Upper lobe of right lung (tissue), 1 donor: Measurements from ENCODE around the gene XKR7. TPM values are rescaled to one million over a fixed set of nuclear protein-coding genes. Genes with fewer than 3 reads are reported as not detected.

Source experiments
- ATAC-seq: fragments of 200-7000 bp; cut with Tn5 transposase; one replicate; pipeline ENCODE4 v1.9.1; 2020; ENCODE audit warnings: mild to moderate bottlenecking, moderate library complexity
- DNase-seq: peaks from one replicate; pipeline ENCODE4 v3.0.0-alpha.2; 2020
- H3K27ac ChIP-seq: fragments of 200-600 bp; one replicate; pipeline ENCODE4 v1.8.0; 2022
- H3K27me3 ChIP-seq: fragments of 200-600 bp; one replicate; pipeline ENCODE4 v1.8.0; 2022; ENCODE audit warnings: mild to moderate bottlenecking
- H3K36me3 ChIP-seq: fragments of 200-600 bp; one replicate; pipeline ENCODE4 v1.8.0; 2022
- H3K4me1 ChIP-seq: fragments of 200-600 bp; one replicate; pipeline ENCODE4 v1.8.0; 2022
- H3K4me3 ChIP-seq: fragments of 200-600 bp; one replicate; pipeline ENCODE4 v1.8.0; 2022; ENCODE audit warnings: mild to moderate bottlenecking
- H3K9me3 ChIP-seq: fragments of 200-600 bp; one replicate; pipeline ENCODE4 v1.8.0; 2022
- CTCF ChIP-seq: fragments of 200-600 bp; IDR thresholded peaks from one replicate; pipeline ENCODE4 v1.8.0; 2022; ENCODE audit warnings: antibody characterized with exemption
- intact Hi-C: fragments of 100-400 bp; cut with DNase I; formaldehyde crosslinking; loops from one replicate; pipeline ENCODE4 v1.11.0; 2022
- total RNA-seq: library from RNA; stranded (reverse); fragmentation: NEBNext Ultra II Directional; extraction: Animal tissue kit (Norgen Biotek cat#: 25700); gene quantifications from one replicate; pipeline ENCODE4 v1.2.1, GENCODE V29; 2021
- donor health status: DM: no; HTN: yes; CAD: no; lungs with severe emphysema.

Gene XKR7
- total RNA-seq, 1 donor from 2014 or later, result 0.09 TPM

- no peaks in the 10 kb centered on the region for H3K9me3 ChIP-seq
- no peak overlapping the region for H3K27ac ChIP-seq
- intact Hi-C loops, result no loop called here
- no peaks in the 10 kb centered on the region for H3K4me1 ChIP-seq
- DNase-seq (no peak), ATAC-seq (no peak)
- no peaks in the 10 kb centered on the region for H3K36me3 ChIP-seq
- peaks cover 6% of the 10 kb centered on the region for H3K27me3 ChIP-seq
- H3K4me3 ChIP-seq, result no peak overlapping the region
- no peak for TF ChIP-seq CTCF
These were observed 6.3 kb downstream of the XKR7 start for GRCh38 chr20:31974296-31974695.

- DNase-seq (no peak), ATAC-seq (no peak)
- Histone ChIP-seq H3K4me3 (no peak overlapping the region), H3K27me3 (peaks cover 6% of the 10 kb centered on the region), H3K27ac (no peak overlapping the region), H3K9me3 (no peaks in the 10 kb centered on the region), H3K36me3 (no peaks in the 10 kb centered on the region), H3K4me1 (no peaks in the 10 kb centered on the region)
- no peak for TF ChIP-seq CTCF
- intact Hi-C loops, result no loop called here
These were observed 7.1 kb downstream of the XKR7 start for GRCh38 chr20:31974951-31975487.

GRCh38 chr20:31975874-31976273, 7.9 kb downstream of the XKR7 start:
- intact Hi-C loops, result no loop called here
- ATAC-seq (no peak), DNase-seq (no peak)
- no peak overlapping the region for H3K4me3 ChIP-seq
- H3K4me1 ChIP-seq, result no peaks in the 10 kb centered on the region
- H3K27ac ChIP-seq, result no peak overlapping the region
- TF ChIP-seq CTCF, result no peak
- H3K9me3 ChIP-seq, result no peaks in the 10 kb centered on the region
- peaks cover 10% of the 10 kb centered on the region for H3K27me3 ChIP-seq
- no peaks in the 10 kb centered on the region for H3K36me3 ChIP-seq

GRCh38 chr20:31977080-31977479, 9.1 kb downstream of the XKR7 start:
- H3K4me1 ChIP-seq, result no peaks in the 10 kb centered on the region
- intact Hi-C loops, result no loop called here
- peaks cover 10% of the 10 kb centered on the region for H3K27me3 ChIP-seq
- DNase-seq (no peak), ATAC-seq (no peak)
- no peaks in the 10 kb centered on the region for H3K36me3 ChIP-seq
- H3K4me3 ChIP-seq, result no peak overlapping the region
- no peak overlapping the region for H3K27ac ChIP-seq
- no peaks in the 10 kb centered on the region for H3K9me3 ChIP-seq
- no peak for TF ChIP-seq CTCF

GRCh38 chr20:31979713-31980426, 11.9 kb downstream of the XKR7 start:
- H3K27me3 ChIP-seq, result peaks cover 8% of the 10 kb centered on the region
- no peak for TF ChIP-seq CTCF
- no peaks in the 10 kb centered on the region for H3K4me1 ChIP-seq
- no peak overlapping the region for H3K4me3 ChIP-seq
- intact Hi-C loops, result no loop called here
- no peaks in the 10 kb centered on the region for H3K9me3 ChIP-seq
- no peaks in the 10 kb centered on the region for H3K36me3 ChIP-seq
- H3K27ac ChIP-seq, result no peak overlapping the region
- ATAC-seq (no peak), DNase-seq (no peak)
